H1 (cell line): ENCODE data around the gene NEB.

Experiments
- CBX5 ChIP-seq: fragments of 300-800, 300-1000 bp; sonication (generic); IDR thresholded peaks from 2 replicates; pipeline ENCODE4 v1.7.1; 2016; ENCODE audit warnings: antibody characterized with exemption, low read length, low read depth
- CBX8 ChIP-seq: fragments of 300-800, 300-1000 bp; sonication (generic); IDR thresholded peaks from 2 replicates; pipeline ENCODE4 v1.7.1; 2016; ENCODE audit warnings: low read depth, low read length, borderline replicate concordance
- CHD2 ChIP-seq: IDR thresholded peaks from 2 replicates; pipeline ENCODE4 v1.6.1; 2012; ENCODE audit warnings: low read length, improper control_type of control experiment
- EP300 ChIP-seq, 2 experiments: IDR thresholded peaks; 1 replicate in 1 of 2; 2 replicates in 1 of 2; pipeline ENCODE4 v1.6.1; 2011 to 2012; ENCODE audit warnings: low read depth in 2 of 2, low read length in 2 of 2, mild to moderate bottlenecking in 2 of 2, borderline replicate concordance in 1 of 2, inconsistent platforms in 1 of 2, moderate library complexity in 1 of 2
- HDAC6 ChIP-seq: IDR thresholded peaks from one replicate; pipeline ENCODE4 v1.7.1; 2012; ENCODE audit warnings: low read depth, mild to moderate bottlenecking, inconsistent platforms, low read length, moderate library complexity
- JUN ChIP-seq: IDR thresholded peaks from 2 replicates; pipeline ENCODE4 v1.6.1; 2011; ENCODE audit warnings: low read depth, mild to moderate bottlenecking, improper control_type of control experiment, low read length
- KDM1A ChIP-seq: fragments of 200-600, 300-600 bp; sonication (generic); IDR thresholded peaks from 2 replicates; pipeline ENCODE4 v1.7.1; 2016; ENCODE audit warnings: mild to moderate bottlenecking, low read length, borderline replicate concordance
- POLR2A ChIP-seq, 2 experiments: IDR thresholded peaks; 1 replicate in 1 of 2; 2 replicates in 1 of 2; pipeline ENCODE4 v1.6.1; 2011; ENCODE audit warnings: low read depth in 2 of 2, low read length in 2 of 2, mild to moderate bottlenecking in 2 of 2; ENCODE audit errors: control extremely low read depth in 1 of 2
- POLR2AphosphoS5 ChIP-seq: IDR thresholded peaks from 2 replicates; pipeline ENCODE4 v1.6.1; 2011; ENCODE audit warnings: low read depth, low read length
- RFX5 ChIP-seq: IDR thresholded peaks from 2 replicates; pipeline ENCODE4 v1.6.1; 2011; ENCODE audit warnings: low read depth, low read length, improper control_type of control experiment, borderline replicate concordance
- TBP ChIP-seq: IDR thresholded peaks from 2 replicates; pipeline ENCODE4 v1.6.1; 2011; ENCODE audit warnings: low read depth, low read length, improper control_type of control experiment
- ZNF274 ChIP-seq: IDR thresholded peaks from 2 replicates; pipeline ENCODE4 v1.7.0; 2012; ENCODE audit warnings: low read length, borderline replicate concordance; ENCODE audit errors: extremely low read depth
- TF ChIP-seq, protein P1 (sequence below), 3 experiments: IDR thresholded peaks; 1 replicate in 2 of 3; 2 replicates in 1 of 3; pipeline versions ENCODE4 v1.5.1 to v1.6.1; 2011; ENCODE audit warnings: low read length in 3 of 3, mild to moderate bottlenecking in 3 of 3, inconsistent platforms in 2 of 3, low read depth in 1 of 3, moderate library complexity in 1 of 3; ENCODE audit not compliant: insufficient read depth in 1 of 3; ENCODE audit errors: control extremely low read depth in 1 of 3

DNA sequence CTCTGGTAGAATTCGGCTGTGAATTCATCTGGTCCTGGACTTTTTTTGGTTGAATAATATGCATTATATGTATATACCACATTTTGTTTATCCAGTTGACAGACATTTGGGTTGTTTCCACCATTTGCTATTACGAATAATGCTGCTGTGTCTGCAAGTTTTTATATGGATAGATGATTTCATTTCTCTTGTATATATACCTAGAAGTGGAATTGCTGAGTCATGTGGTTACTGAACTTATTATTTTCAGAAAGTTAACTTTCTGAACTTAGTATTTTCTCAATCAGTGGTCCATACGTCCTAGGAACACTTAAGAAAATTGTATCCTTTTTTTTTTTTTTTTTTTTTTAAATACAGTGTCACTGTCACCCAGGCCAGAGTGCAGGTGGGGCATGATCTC, 261.3 kb downstream of the NEB start:
- TF ChIP-seq EP300 (IDR thresholded peaks at IDR 0.05; ENCODE audit: borderline replicate concordance in 1 of 2, low read depth in 2 of 2, low read length in 2 of 2) (no peak), JUN (no peak), CHD2 (no peak), POLR2A (IDR thresholded peaks at IDR 0.05; ENCODE audit: control extremely low read depth in 1 of 2, low read depth in 2 of 2, low read length in 2 of 2) (no peak), CBX5 (no peak), POLR2AphosphoS5 (no peak), KDM1A (no peak), RFX5 (no peak), CBX8 (no peak), TBP (no peak), ZNF274 (no peak), HDAC6 (no peak)
- TF ChIP-seq, protein P1, sequence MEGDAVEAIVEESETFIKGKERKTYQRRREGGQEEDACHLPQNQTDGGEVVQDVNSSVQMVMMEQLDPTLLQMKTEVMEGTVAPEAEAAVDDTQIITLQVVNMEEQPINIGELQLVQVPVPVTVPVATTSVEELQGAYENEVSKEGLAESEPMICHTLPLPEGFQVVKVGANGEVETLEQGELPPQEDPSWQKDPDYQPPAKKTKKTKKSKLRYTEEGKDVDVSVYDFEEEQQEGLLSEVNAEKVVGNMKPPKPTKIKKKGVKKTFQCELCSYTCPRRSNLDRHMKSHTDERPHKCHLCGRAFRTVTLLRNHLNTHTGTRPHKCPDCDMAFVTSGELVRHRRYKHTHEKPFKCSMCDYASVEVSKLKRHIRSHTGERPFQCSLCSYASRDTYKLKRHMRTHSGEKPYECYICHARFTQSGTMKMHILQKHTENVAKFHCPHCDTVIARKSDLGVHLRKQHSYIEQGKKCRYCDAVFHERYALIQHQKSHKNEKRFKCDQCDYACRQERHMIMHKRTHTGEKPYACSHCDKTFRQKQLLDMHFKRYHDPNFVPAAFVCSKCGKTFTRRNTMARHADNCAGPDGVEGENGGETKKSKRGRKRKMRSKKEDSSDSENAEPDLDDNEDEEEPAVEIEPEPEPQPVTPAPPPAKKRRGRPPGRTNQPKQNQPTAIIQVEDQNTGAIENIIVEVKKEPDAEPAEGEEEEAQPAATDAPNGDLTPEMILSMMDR (IDR thresholded peaks at IDR 0.05; ENCODE audit: control extremely low read depth in 1 of 3, insufficient read depth in 1 of 3, low read depth in 1 of 3, low read length in 3 of 3): no peak
